ENCODE data around the gene TTC19. TPM values are rescaled to one million over a fixed set of nuclear protein-coding genes. Genes with fewer than 3 reads are reported as not detected.

TTC19 gene
- total and polyA plus RNA-seq, 8 donors, result 31.6 to 70.5 (median 59.9) TPM

GRCh38 chr17:16023881-16024280 is 24.3 kb downstream of the TTC19 start:
- intact Hi-C loops (cut with DNase I), result no loop called here
- no peak for ATAC-seq
- H3K36me3 ChIP-seq, result peaks cover 0 to 82% of the 10 kb centered on the region in 2 donors
- H3K4me3 ChIP-seq, result no peak overlapping the region
- DNase-seq, result no peak
- H3K27me3 ChIP-seq, result no peaks in the 10 kb centered on the region
- H3K4me1 ChIP-seq, result peaks cover 3 to 20% of the 10 kb centered on the region in 2 donors
- TF ChIP-seq CTCF (IDR thresholded peaks at IDR 0.05), result no peak
- no peaks in the 10 kb centered on the region for H3K9me3 ChIP-seq
- no peak overlapping the region for H3K27ac ChIP-seq

GRCh38 chr17:16025202-16025601 is 25.6 kb downstream of the TTC19 start:
- H3K9me3 ChIP-seq, result no peaks in the 10 kb centered on the region
- intact Hi-C loops (cut with DNase I), result no loop called here
- H3K36me3 ChIP-seq, result peaks cover 2 to 83% of the 10 kb centered on the region in 2 donors
- H3K27ac ChIP-seq, result no peak overlapping the region
- H3K4me3 ChIP-seq, result no peak overlapping the region
- no peak for TF ChIP-seq CTCF (IDR thresholded peaks at IDR 0.05)
- DNase-seq (no peak), ATAC-seq (no peak)
- no peaks in the 10 kb centered on the region for H3K27me3 ChIP-seq
- peaks cover 3 to 25% of the 10 kb centered on the region in 2 donors for H3K4me1 ChIP-seq

- Histone ChIP-seq H3K27me3 (no peaks in the 10 kb centered on the region), H3K27ac (peak overlapping the region in 1 of 2 donors; percentile 67), H3K4me1 (peaks cover 3 to 25% of the 10 kb centered on the region in 2 donors), H3K4me3 (no peak overlapping the region), H3K36me3 (peaks cover 8 to 87% of the 10 kb centered on the region in 2 donors), H3K9me3 (no peaks in the 10 kb centered on the region)
- ATAC-seq, result no peak
- intact Hi-C loops (cut with DNase I), result no loop called here
- TF ChIP-seq CTCF (IDR thresholded peaks at IDR 0.05), result no peak
- DNase-seq, result no peak
Measured at GRCh38 chr17:16026895-16027294, 27.3 kb downstream of the TTC19 start.

- ATAC-seq (peak; percentile 96), DNase-seq (no peak)
- TF ChIP-seq CTCF (IDR thresholded peaks at IDR 0.05), result no peak
- Histone ChIP-seq H3K4me1 (peaks cover 3 to 25% of the 10 kb centered on the region in 2 donors), H3K4me3 (no peak overlapping the region), H3K9me3 (no peaks in the 10 kb centered on the region), H3K36me3 (peaks cover 8 to 97% of the 10 kb centered on the region in 2 donors), H3K27ac (peak overlapping the region; percentile 67 to 69), H3K27me3 (no peaks in the 10 kb centered on the region)
- intact Hi-C loops (cut with DNase I), result no loop called here
Measured at GRCh38 chr17:16027708-16028584, 28.3 kb downstream of the TTC19 start.

GRCh38 chr17:16033729-16034349 is 34.2 kb downstream of the TTC19 start:
- peak; percentile 62 for ATAC-seq
- no peak for DNase-seq
- H3K27ac ChIP-seq, result no peak overlapping the region
- H3K4me3 ChIP-seq, result no peak overlapping the region
- peaks cover 8 to 97% of the 10 kb centered on the region in 2 donors for H3K36me3 ChIP-seq
- H3K27me3 ChIP-seq, result no peaks in the 10 kb centered on the region
- no peak for TF ChIP-seq CTCF (IDR thresholded peaks at IDR 0.05)
- H3K4me1 ChIP-seq, result peaks cover 0 to 5% of the 10 kb centered on the region in 2 donors
- no peaks in the 10 kb centered on the region for H3K9me3 ChIP-seq
- intact Hi-C loops (cut with DNase I), result no loop called here

All from left lung (tissue), 10 donors.